K562 (cell line): ENCODE measurements around the gene CELA3A. TPM values are rescaled to one million over a fixed set of nuclear protein-coding genes. Genes with fewer than 3 reads are reported as not detected.

Source experiments
- CBX1 ChIP-seq: sonication (generic); IDR thresholded peaks from 2 replicates; pipeline ENCODE4 v1.6.1; 2016; ENCODE audit warnings: antibody characterized with exemption, low read depth, mild to moderate bottlenecking
- FOXP1 ChIP-seq: sonication (generic); formaldehyde crosslinking; IDR thresholded peaks from 2 replicates; pipeline ENCODE4 v1.8.0; 2022; ENCODE audit warnings: mild to moderate bottlenecking, missing genetic modification reagents
- GABPB2 ChIP-seq: fragments of 250-450 bp; sonication (Bioruptor Pico); conservative IDR thresholded peaks from 2 replicates; pipeline ENCODE4 v1.5.1; 2021; ENCODE audit warnings: mild to moderate bottlenecking
- NCOA2 ChIP-seq, 2 experiments: fragments of 450-650 bp; IDR thresholded peaks; 2 replicates each; pipeline ENCODE4 v1.6.1; 2018; ENCODE audit warnings: mild to moderate bottlenecking in 2 of 2, moderate library complexity in 1 of 2; ENCODE audit not compliant: partially characterized antibody in 2 of 2
- NR3C1 ChIP-seq: sonication (generic); formaldehyde crosslinking; IDR thresholded peaks from 2 replicates; pipeline ENCODE4 v1.8.1; 2022; ENCODE audit warnings: missing genetic modification reagents
- SMAD4 ChIP-seq: fragments of 250-450 bp; sonication (Bioruptor Pico); conservative IDR thresholded peaks from 2 replicates; pipeline ENCODE4 v1.8.0; 2021; ENCODE audit warnings: inconsistent platforms, mild to moderate bottlenecking, moderate library complexity
- SRF ChIP-seq, 2 experiments: fragments of 250-450, 450-650 bp in 1 of 2; sonication (Bioruptor Pico) in 1 of 2; sonication (generic) in 1 of 2; formaldehyde crosslinking; IDR thresholded peaks; 2 replicates each; pipeline versions ENCODE4 v1.5.0 to v1.5.1; 2020 to 2022; ENCODE audit warnings: mild to moderate bottlenecking in 1 of 2, missing genetic modification reagents in 1 of 2
- TCF3 ChIP-seq: sonication (generic); formaldehyde crosslinking; IDR thresholded peaks from 2 replicates; pipeline ENCODE4 v1.4.0; 2020; ENCODE audit warnings: mild to moderate bottlenecking, missing genetic modification reagents
- U2AF2 ChIP-seq: fragments of 200-400 bp; formaldehyde crosslinking; optimal IDR thresholded peaks from 2 replicates; pipeline ENCODE3; 2017; ENCODE audit warnings: low read depth, mild to moderate bottlenecking, low read length
- XRCC5 ChIP-seq: fragments of 200-400 bp; formaldehyde crosslinking; IDR thresholded peaks from 2 replicates; pipeline ENCODE4 v1.6.1; 2017; ENCODE audit warnings: low read depth, mild to moderate bottlenecking, low read length
- ZNF124 ChIP-seq: sonication (generic); formaldehyde crosslinking; IDR thresholded peaks from 2 replicates; pipeline ENCODE4 v1.8.1; 2022; ENCODE audit warnings: missing genetic modification reagents
- ZNF507 ChIP-seq: conservative IDR thresholded peaks from 2 replicates; pipeline ENCODE4 v1.6.1; 2017; ENCODE audit warnings: missing genetic modification characterization, missing compliant biosample characterization
- ZNF584 ChIP-seq: fragments of 200-800 bp; sonication (Bioruptor generic); IDR thresholded peaks from 2 replicates; pipeline ENCODE4 v1.6.1; 2016; ENCODE audit warnings: low read depth, mild to moderate bottlenecking, missing genetic modification characterization, missing compliant biosample characterization
- ZNF75A ChIP-seq: fragments of 450-650 bp; formaldehyde crosslinking; IDR thresholded peaks from 2 replicates; pipeline ENCODE4 v1.4.0; 2020; ENCODE audit warnings: mild to moderate bottlenecking
- ZNF780A ChIP-seq: fragments of 250-450 bp; sonication (Bioruptor Pico); IDR thresholded peaks from 2 replicates; pipeline ENCODE4 v1.5.0; 2021; ENCODE audit warnings: mild to moderate bottlenecking
- polyA plus RNA-seq, 8 experiments: library from polyadenylated mRNA; depleted of rRNA in 4 of 8; stranded (reverse) in 5 of 8; unstranded in 3 of 8; fragments of >200 nt; fragmentation: Nextera tagmentation in 2 of 8; fragmentation: Illumina TruSeq in 1 of 8; extraction: Ambion mirVana in 2 of 8; extraction: Trizol in 1 of 8; gene quantifications; 2 replicates each; pipeline versions ENCODE4 v1.2.1 to v1.2.3, GENCODE V29; 2011 to 2014; ENCODE audit warnings: inconsistent platforms in 1 of 8, missing spikeins in 1 of 8
- total RNA-seq, 7 experiments: library from RNA; depleted of rRNA in 6 of 7; stranded (reverse); fragments of >200 nt in 6 of 7; fragmentation: Illumina TruSeq in 2 of 7; extraction: Trizol in 2 of 7; gene quantifications; 2 replicates each; pipeline versions ENCODE4 v1.2.1 to v1.2.3, GENCODE V29; 2011 to 2021; ENCODE audit warnings: low replicate concordance in 1 of 7
- TF ChIP-seq, protein P1 (sequence below): fragments of 250-450 bp; sonication (Bioruptor Pico); IDR thresholded peaks from 2 replicates; pipeline ENCODE4 v1.4.0; 2020; ENCODE audit warnings: mild to moderate bottlenecking, moderate library complexity
- TF ChIP-seq, protein P2 (sequence below): sonication (generic); formaldehyde crosslinking; IDR thresholded peaks from 2 replicates; pipeline ENCODE4 v1.8.0; 2022; ENCODE audit warnings: mild to moderate bottlenecking, missing genetic modification reagents
- TF ChIP-seq, protein P3 (sequence below): sonication (generic); formaldehyde crosslinking; IDR thresholded peaks from 2 replicates; pipeline ENCODE4 v1.8.0; 2022; ENCODE audit warnings: mild to moderate bottlenecking, missing genetic modification reagents
- TF ChIP-seq, protein P4 (sequence below): fragments of 450-650 bp; formaldehyde crosslinking; IDR thresholded peaks from 2 replicates; pipeline ENCODE4 v1.4.0; 2020; ENCODE audit warnings: mild to moderate bottlenecking, moderate library complexity
- TF ChIP-seq, protein P5 (sequence below): sonication (generic); formaldehyde crosslinking; IDR thresholded peaks from 2 replicates; pipeline ENCODE4 v1.8.0; 2022; ENCODE audit warnings: mild to moderate bottlenecking, missing genetic modification reagents

CELA3A gene
- total and polyA plus RNA-seq, 9 of the 15 experiments (the other 6 are each of a cell fraction or from before 2014, with no cell fraction given): 5.4 TPM; not detected in 8

DNA sequence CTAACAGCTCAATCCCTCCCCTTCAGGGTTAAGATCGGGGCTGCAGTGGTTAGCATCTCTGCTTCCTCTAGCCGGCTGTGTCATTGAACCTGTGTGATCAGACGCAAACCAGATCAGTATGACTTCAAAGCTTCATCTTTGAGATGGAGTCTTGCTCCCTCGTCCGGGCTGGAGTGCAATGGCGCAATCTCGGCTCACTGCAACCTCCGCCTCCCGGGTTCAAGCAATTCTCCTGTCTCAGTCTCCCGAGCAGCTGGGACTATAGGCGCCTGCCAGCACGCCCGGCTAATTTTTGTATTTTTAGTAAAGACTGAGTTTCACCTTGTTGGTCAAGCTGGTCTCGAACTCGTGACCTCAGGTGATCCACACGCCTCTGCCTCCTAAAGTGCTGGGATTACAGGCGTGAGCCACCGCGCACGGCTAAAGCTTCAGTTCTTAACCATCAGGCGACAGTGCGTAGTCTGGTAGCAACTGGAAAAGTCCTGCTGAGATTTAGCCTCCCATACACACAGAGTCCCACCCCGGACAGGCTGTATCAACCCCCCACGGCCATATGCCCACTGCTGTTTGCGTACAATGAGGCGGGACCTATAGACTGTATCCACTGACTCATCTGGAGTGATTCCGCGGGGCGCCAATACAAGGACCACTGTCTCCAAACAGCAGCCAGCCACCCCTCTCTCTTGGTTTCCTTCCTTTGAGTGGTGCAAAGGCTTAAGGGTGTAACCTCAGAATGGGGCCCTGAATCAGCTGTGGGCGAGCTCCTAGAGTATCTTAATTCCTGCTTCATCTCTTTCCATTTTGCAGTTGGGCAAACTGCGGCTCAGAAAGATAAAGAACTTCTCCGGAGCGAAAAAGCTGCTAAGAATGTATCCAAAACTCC lies 23.3 kb downstream of the CELA3A start (continued):
- TF ChIP-seq, protein P1, sequence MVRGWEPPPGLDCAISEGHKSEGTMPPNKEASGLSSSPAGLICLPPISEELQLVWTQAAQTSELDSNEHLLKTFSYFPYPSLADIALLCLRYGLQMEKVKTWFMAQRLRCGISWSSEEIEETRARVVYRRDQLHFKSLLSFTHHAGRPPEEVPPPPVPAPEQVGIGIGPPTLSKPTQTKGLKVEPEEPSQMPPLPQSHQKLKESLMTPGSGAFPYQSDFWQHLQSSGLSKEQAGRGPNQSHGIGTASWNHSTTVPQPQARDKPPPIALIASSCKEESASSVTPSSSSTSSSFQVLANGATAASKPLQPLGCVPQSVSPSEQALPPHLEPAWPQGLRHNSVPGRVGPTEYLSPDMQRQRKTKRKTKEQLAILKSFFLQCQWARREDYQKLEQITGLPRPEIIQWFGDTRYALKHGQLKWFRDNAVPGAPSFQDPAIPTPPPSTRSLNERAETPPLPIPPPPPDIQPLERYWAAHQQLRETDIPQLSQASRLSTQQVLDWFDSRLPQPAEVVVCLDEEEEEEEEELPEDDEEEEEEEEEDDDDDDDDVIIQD (CRISPR knock-in tag): no peak
- TF ChIP-seq FOXP1 (peak; percentile 69; the same call in 1 of the 2 replicates), SMAD4 (CRISPR knock-in tag) (no peak), CBX1 (no peak; the same call in 1 of the 2 replicates), TCF3 (0 out of 2 replicates have a peak, but pooled peaks have one; percentile 7), ZNF124 (CRISPR knock-in tag) (no peak), ZNF75A (CRISPR knock-in tag) (no peak), GABPB2 (CRISPR knock-in tag) (no peak), ZNF584 (0 out of 2 replicates have a peak, but pooled peaks have one; percentile 73), ZNF507 (tag) (no peak), XRCC5 (no peak), U2AF2 (no peak), SRF (CRISPR knock-in tag; IDR thresholded peaks at IDR 0.05) (no peak), NR3C1 (CRISPR knock-in tag) (no peak), ZNF780A (CRISPR knock-in tag) (no peak), NCOA2 (IDR thresholded peaks at IDR 0.05; ENCODE audit: partially characterized antibody in 2 of 2) (no peak)
- TF ChIP-seq, protein P2, sequence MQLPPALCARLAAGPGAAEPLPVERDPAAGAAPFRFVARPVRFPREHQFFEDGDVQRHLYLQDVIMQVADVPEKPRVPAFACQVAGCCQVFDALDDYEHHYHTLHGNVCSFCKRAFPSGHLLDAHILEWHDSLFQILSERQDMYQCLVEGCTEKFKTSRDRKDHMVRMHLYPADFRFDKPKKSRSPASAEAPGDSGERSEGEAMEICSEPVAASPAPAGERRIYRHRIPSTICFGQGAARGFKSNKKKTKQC (CRISPR knock-in tag): 0 out of 2 replicates have a peak, but pooled peaks have one; percentile 26
- TF ChIP-seq, protein P3, sequence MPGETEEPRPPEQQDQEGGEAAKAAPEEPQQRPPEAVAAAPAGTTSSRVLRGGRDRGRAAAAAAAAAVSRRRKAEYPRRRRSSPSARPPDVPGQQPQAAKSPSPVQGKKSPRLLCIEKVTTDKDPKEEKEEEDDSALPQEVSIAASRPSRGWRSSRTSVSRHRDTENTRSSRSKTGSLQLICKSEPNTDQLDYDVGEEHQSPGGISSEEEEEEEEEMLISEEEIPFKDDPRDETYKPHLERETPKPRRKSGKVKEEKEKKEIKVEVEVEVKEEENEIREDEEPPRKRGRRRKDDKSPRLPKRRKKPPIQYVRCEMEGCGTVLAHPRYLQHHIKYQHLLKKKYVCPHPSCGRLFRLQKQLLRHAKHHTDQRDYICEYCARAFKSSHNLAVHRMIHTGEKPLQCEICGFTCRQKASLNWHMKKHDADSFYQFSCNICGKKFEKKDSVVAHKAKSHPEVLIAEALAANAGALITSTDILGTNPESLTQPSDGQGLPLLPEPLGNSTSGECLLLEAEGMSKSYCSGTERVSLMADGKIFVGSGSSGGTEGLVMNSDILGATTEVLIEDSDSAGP (CRISPR knock-in tag): 0 out of 2 replicates have a peak, but pooled peaks have one; percentile 45
- TF ChIP-seq, protein P4, sequence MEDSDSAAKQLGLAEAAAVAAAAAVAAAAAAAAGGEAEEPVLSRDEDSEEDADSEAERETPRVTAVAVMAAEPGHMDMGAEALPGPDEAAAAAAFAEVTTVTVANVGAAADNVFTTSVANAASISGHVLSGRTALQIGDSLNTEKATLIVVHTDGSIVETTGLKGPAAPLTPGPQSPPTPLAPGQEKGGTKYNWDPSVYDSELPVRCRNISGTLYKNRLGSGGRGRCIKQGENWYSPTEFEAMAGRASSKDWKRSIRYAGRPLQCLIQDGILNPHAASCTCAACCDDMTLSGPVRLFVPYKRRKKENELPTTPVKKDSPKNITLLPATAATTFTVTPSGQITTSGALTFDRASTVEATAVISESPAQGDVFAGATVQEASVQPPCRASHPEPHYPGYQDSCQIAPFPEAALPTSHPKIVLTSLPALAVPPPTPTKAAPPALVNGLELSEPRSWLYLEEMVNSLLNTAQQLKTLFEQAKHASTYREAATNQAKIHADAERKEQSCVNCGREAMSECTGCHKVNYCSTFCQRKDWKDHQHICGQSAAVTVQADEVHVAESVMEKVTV (CRISPR knock-in tag): 0 out of 2 replicates have a peak, but pooled peaks have one; percentile 7
- TF ChIP-seq, protein P5, sequence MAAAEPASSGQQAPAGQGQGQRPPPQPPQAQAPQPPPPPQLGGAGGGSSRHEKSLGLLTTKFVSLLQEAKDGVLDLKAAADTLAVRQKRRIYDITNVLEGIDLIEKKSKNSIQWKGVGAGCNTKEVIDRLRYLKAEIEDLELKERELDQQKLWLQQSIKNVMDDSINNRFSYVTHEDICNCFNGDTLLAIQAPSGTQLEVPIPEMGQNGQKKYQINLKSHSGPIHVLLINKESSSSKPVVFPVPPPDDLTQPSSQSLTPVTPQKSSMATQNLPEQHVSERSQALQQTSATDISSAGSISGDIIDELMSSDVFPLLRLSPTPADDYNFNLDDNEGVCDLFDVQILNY (CRISPR knock-in tag): 0 out of 2 replicates have a peak, but pooled peaks have one; percentile 12
